SU-DHL-6 (cell line): ENCODE measurements around the gene KRTAP3-1.
"Not testable (repeated sequence)": the region's sequence is repeated elsewhere in the genome, so short reads cannot be mapped to it uniquely, and the experiment has no call there.

Experiments used
- H2AFZ ChIP-seq: fragments of 200-600 bp; sonication (generic); 2 replicates; pipeline ENCODE4 v1.6.1; 2014; ENCODE audit warnings: low read depth, mild to moderate bottlenecking, moderate library complexity, mixed read lengths, antibody characterized with exemption, low read length; ENCODE audit not compliant: severe bottlenecking
- H3F3A ChIP-seq: fragments of 200-600 bp; shearing (Covaris generic); 2 replicates; pipeline ENCODE4 v1.6.0; 2016; ENCODE audit warnings: antibody characterized with exemption, mild to moderate bottlenecking; ENCODE audit not compliant: insufficient read depth
- H3K27ac ChIP-seq: fragments of 200-600 bp; sonication (generic); 2 replicates; pipeline ENCODE4 v1.5.1; 2016; ENCODE audit warnings: low read depth, mild to moderate bottlenecking, low read length, moderate library complexity, mixed read lengths
- H3K27me3 ChIP-seq: fragments of 200-600 bp; sonication (generic), shearing (Covaris generic); 2 replicates; pipeline ENCODE4 v1.6.0; 2014; ENCODE audit warnings: mild to moderate bottlenecking, low read length
- H3K36me3 ChIP-seq: fragments of 200-600 bp; sonication (generic); 2 replicates; pipeline ENCODE4 v1.6.1; 2014; ENCODE audit warnings: mild to moderate bottlenecking, low read length, mixed read lengths
- H3K4me2 ChIP-seq: fragments of 300-600, 200-600 bp; shearing (Covaris generic), sonication (generic); 2 replicates; pipeline ENCODE4 v1.6.0; 2014; ENCODE audit warnings: low read length, low read depth, mild to moderate bottlenecking; ENCODE audit not compliant: poor library complexity, severe bottlenecking
- H3K4me3 ChIP-seq: fragments of 200-600 bp; sonication (generic); 2 replicates; pipeline ENCODE4 v1.5.1; 2014; ENCODE audit warnings: antibody characterized with exemption, low read length, mild to moderate bottlenecking, mixed read lengths; ENCODE audit not compliant: insufficient read depth, poor library complexity, severe bottlenecking
- H3K79me2 ChIP-seq: fragments of 200-600 bp; sonication (generic); 2 replicates; pipeline ENCODE4 v1.6.1; 2014; ENCODE audit warnings: mild to moderate bottlenecking, low read length, moderate library complexity; ENCODE audit not compliant: insufficient read depth
- H3K9ac ChIP-seq: fragments of 200-600 bp; sonication (generic); 2 replicates; pipeline ENCODE4 v1.7.0; 2014; ENCODE audit warnings: mild to moderate bottlenecking, low read length
- H3K9me2 ChIP-seq: fragments of 200-600 bp; sonication (generic); replicated peaks from 2 replicates; pipeline ENCODE4 v1.6.1; 2014; ENCODE audit warnings: low read length; ENCODE audit not compliant: insufficient read depth
- H3K9me3 ChIP-seq: fragments of 200-600 bp; sonication (generic); 2 replicates; pipeline ENCODE4 v1.6.1; 2014; ENCODE audit warnings: low read length, mixed read lengths; ENCODE audit not compliant: insufficient read depth
- H4K20me1 ChIP-seq: fragments of 200-600 bp; sonication (generic); 2 replicates; pipeline ENCODE4 v1.6.1; 2014; ENCODE audit warnings: low read depth, mild to moderate bottlenecking, antibody characterized with exemption, low read length, moderate library complexity, mixed read lengths
- EZH2phosphoT487 ChIP-seq: fragments of 200-600 bp; sonication (generic), shearing (Covaris generic); conservative IDR thresholded peaks from 2 replicates; pipeline ENCODE4 v1.6.1; 2018; ENCODE audit warnings: mild to moderate bottlenecking, antibody characterized with exemption, low read length, moderate library complexity, mixed read lengths
- TF ChIP-seq, protein P1 (sequence below): fragments of 200-600 bp; sonication (generic); IDR thresholded peaks from one replicate; pipeline ENCODE4 v1.5.1; 2017; ENCODE audit warnings: antibody characterized with exemption, mild to moderate bottlenecking, low read length, moderate library complexity; ENCODE audit not compliant: insufficient read depth, poor library complexity, severe bottlenecking

The KRTAP3-1 gene

DNA sequence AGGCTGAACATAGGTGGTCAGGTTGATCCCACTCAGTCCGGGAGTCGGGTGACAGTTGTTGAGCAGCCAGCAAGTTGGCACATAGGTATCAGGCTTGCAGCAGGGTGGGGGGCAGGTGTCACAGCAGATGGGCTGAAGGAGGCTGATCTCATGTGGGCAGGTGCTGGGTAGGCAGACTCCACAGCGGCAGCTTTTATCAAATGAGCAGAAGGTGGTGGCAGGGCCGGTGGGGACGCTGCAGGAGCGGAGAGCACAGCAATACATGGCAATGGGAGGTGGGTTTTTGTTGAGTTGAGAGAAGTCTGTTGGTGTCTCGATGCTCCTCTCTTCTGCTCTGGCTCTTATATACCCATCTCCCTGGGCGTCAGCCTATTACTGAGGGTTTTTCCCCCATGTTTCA, at the start of gene KRTAP3-1:
Gene KRTAP3-1, minus strand, starts transcription at position 318 of the 400 bp plus-strand sequence. Its CDS starts 54 bp downstream, at position 264.
- Histone ChIP-seq H3K4me2 (no peak within 1 kb of the TSS), H3K9me3 (no peaks in the 10 kb centered on the region), H3F3A (no peaks in the 10 kb centered on the region), H3K9ac (no peak within 1 kb of the TSS), H2AFZ (no peak within 1 kb of the TSS), H4K20me1 (no peaks in the 10 kb centered on the region), H3K79me2 (no peaks in the 10 kb centered on the region), H3K27ac (no peak within 1 kb of the TSS), H3K27me3 (no peaks in the 10 kb centered on the region), H3K4me3 (no peak within 1 kb of the TSS), H3K9me2 (no peaks in the 10 kb centered on the region), H3K36me3 (no peaks in the 10 kb centered on the region)
- TF ChIP-seq, protein P1, sequence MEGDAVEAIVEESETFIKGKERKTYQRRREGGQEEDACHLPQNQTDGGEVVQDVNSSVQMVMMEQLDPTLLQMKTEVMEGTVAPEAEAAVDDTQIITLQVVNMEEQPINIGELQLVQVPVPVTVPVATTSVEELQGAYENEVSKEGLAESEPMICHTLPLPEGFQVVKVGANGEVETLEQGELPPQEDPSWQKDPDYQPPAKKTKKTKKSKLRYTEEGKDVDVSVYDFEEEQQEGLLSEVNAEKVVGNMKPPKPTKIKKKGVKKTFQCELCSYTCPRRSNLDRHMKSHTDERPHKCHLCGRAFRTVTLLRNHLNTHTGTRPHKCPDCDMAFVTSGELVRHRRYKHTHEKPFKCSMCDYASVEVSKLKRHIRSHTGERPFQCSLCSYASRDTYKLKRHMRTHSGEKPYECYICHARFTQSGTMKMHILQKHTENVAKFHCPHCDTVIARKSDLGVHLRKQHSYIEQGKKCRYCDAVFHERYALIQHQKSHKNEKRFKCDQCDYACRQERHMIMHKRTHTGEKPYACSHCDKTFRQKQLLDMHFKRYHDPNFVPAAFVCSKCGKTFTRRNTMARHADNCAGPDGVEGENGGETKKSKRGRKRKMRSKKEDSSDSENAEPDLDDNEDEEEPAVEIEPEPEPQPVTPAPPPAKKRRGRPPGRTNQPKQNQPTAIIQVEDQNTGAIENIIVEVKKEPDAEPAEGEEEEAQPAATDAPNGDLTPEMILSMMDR: no peak
- TF ChIP-seq EZH2phosphoT487: no peak

DNA sequence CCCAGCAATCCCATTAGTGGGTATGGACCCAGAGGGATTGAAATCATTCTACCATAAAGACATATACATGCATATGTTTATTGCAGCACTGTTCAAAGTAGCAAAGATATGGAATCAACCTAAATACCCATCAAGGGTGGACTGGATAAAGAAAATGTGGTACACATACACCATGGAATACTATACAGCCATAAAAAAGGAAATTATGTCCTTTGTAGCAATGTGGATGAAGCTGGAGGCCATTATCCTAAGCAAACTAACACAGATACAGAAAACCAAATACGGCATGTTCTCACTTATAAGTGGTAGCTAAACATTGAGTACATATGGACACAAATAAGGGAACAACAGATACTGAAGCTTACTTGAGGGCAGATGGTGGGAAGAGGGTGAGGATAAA, 48.6 kb upstream of the KRTAP3-1 start:
- Histone ChIP-seq H3K4me2 (no peak overlapping the region), H3K9me2 (no peaks in the 10 kb centered on the region), H3K79me2 (no peaks in the 10 kb centered on the region), H4K20me1 (no peaks in the 10 kb centered on the region), H3K27me3 (no peaks in the 10 kb centered on the region), H3F3A (no peaks in the 10 kb centered on the region), H3K9me3 (no peaks in the 10 kb centered on the region), H3K27ac (no peak overlapping the region), H3K36me3 (no peaks in the 10 kb centered on the region), H3K4me3 (no peak overlapping the region), H2AFZ (no peak overlapping the region), H3K9ac (no peak overlapping the region)
- TF ChIP-seq, protein P1: no peak
- TF ChIP-seq EZH2phosphoT487: no peak

DNA sequence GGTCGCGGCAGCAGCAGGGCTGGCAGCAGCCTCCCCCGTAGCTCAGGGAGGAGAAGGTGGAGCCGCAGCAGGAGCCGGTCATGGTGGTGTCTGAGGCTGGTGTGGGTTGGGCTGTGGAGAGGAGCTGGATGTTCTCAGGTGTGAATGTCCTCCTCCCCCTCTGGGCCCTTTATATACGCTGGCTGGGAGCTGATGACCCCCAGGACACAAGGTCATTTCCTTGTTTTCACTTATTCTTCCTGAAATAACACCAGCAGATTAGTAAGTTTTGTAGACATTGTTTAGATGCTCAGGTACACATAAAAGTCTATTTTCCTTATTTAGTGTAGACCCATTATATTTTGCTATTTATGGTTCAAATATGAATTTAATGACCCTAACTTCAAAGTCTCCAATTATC, 46.2 kb upstream of the KRTAP3-1 start, which contains the start of gene KRTAP2-2:
Gene KRTAP2-2, minus strand, starts transcription at position 101 of the 400 bp plus-strand sequence. Its CDS starts 19 bp downstream, at position 82.
- H4K20me1 ChIP-seq, H3K27ac ChIP-seq, H3K36me3 ChIP-seq, H3K4me2 ChIP-seq, H3K79me2 ChIP-seq, H3K9me3 ChIP-seq, H3K9ac ChIP-seq, H3K9me2 ChIP-seq, H3F3A ChIP-seq, H3K4me3 ChIP-seq, H2AFZ ChIP-seq, H3K27me3 ChIP-seq: not testable (repeated sequence)

DNA sequence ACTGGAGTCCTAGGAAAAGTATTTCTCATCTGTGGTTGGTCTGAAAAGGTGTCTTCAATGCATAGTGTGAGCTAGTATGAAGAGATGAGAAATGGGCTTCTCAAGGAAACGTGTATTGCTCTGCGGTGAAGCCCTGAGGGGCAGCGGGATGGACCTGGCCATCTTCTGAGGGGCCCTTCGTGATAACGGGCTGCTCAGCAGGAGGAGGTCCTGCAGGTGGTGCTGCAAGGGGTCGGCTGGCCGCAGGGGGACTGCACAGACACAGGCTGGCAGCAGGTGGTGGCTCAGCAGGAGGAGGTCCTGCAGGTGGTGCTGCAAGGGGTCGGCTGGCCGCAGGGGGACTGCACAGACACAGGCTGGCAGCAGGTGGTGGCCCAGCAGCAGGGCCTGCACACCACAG, 45.6 kb upstream of the KRTAP3-1 start:
- H3K9me3 ChIP-seq, H3K36me3 ChIP-seq, H3F3A ChIP-seq, H3K9ac ChIP-seq, H3K4me2 ChIP-seq, H4K20me1 ChIP-seq, H3K4me3 ChIP-seq, H3K9me2 ChIP-seq, H2AFZ ChIP-seq, H3K27me3 ChIP-seq, H3K79me2 ChIP-seq, H3K27ac ChIP-seq: not testable (repeated sequence)
